OCI-LY3 (cell line): ENCODE measurements around the gene TPM3.

Experiments used
- H2AFZ ChIP-seq: fragments of 200-600, 300-600 bp; shearing (Covaris generic); 2 replicates; pipeline ENCODE4 v1.6.0; 2014; ENCODE audit warnings: antibody characterized with exemption, low read depth, low read length
- H3K27ac ChIP-seq: fragments of 200-600, 300-600 bp; sonication (generic); 2 replicates; pipeline ENCODE4 v1.5.1; 2014; ENCODE audit warnings: mild to moderate bottlenecking, low read length, moderate library complexity, mixed read lengths
- H3K27me3 ChIP-seq: fragments of 200-600, 300-600 bp; sonication (generic); 2 replicates; pipeline ENCODE4 v1.6.1; 2014; ENCODE audit warnings: low read depth, low read length, mixed read lengths
- H3K36me3 ChIP-seq: fragments of 200-600, 300-600 bp; sonication (generic); replicated peaks from 2 replicates; pipeline ENCODE3; 2014; ENCODE audit warnings: low read depth, low read length, mixed read lengths
- H3K4me1 ChIP-seq: fragments of 300-600, 200-600 bp; sonication (generic); 2 replicates; pipeline ENCODE4 v1.6.1; 2014; ENCODE audit warnings: low read length, mixed read lengths
- H3K4me2 ChIP-seq: fragments of 200-600, 300-600 bp; sonication (generic); 2 replicates; pipeline ENCODE4 v1.6.1; 2014; ENCODE audit warnings: low read length, mixed read lengths
- H3K4me3 ChIP-seq: fragments of 300-600, 200-600 bp; sonication (generic); 2 replicates; pipeline ENCODE4 v1.5.1; 2014; ENCODE audit warnings: antibody characterized with exemption, mild to moderate bottlenecking, low read length, moderate library complexity
- H3K79me2 ChIP-seq: fragments of 300-600, 200-600 bp; shearing (Covaris generic); 2 replicates; pipeline ENCODE4 v1.6.1; 2014; ENCODE audit warnings: mild to moderate bottlenecking, low read length, mixed read lengths
- H3K9ac ChIP-seq: fragments of 300-600, 200-600 bp; shearing (Covaris generic); 2 replicates; pipeline ENCODE4 v1.6.0; 2014; ENCODE audit warnings: mild to moderate bottlenecking, low read length, moderate library complexity
- H3K9me3 ChIP-seq: fragments of 200-600, 300-600 bp; shearing (Covaris generic); 2 replicates; pipeline ENCODE4 v1.6.1; 2014; ENCODE audit warnings: low read length, mixed read lengths; ENCODE audit not compliant: insufficient read depth
- H4K20me1 ChIP-seq: fragments of 200-600, 300-600 bp; sonication (generic); 2 replicates; pipeline ENCODE4 v1.6.1; 2016; ENCODE audit warnings: low read length, mixed read lengths; ENCODE audit not compliant: insufficient read depth
- CTCF ChIP-seq: fragments of 200-600, 300-600 bp; sonication (generic); IDR thresholded peaks from 2 replicates; pipeline ENCODE4 v1.5.1; 2014; ENCODE audit warnings: antibody characterized with exemption, low read length, low read depth
- EZH2phosphoT487 ChIP-seq: fragments of 200-600 bp; shearing (Covaris generic); IDR thresholded peaks from 2 replicates; pipeline ENCODE4 v1.6.1; 2018; ENCODE audit warnings: antibody characterized with exemption, mixed run types, low read depth

Gene TPM3

GRCh38 chr1:154157520-154158306 lies 34.2 kb downstream of the TPM3 start:
- no peak overlapping the region for H3K4me2 ChIP-seq
- H3K9ac ChIP-seq: no peak overlapping the region
- no peak overlapping the region for H3K4me3 ChIP-seq
- no peaks in the 10 kb centered on the region for H3K9me3 ChIP-seq
- H3K36me3 ChIP-seq: peaks cover 66% of the 10 kb centered on the region
- H3K27ac ChIP-seq: peak overlapping the region; percentile 25
- H3K27me3 ChIP-seq: no peaks in the 10 kb centered on the region
- H3K4me1 ChIP-seq: peaks cover 17% of the 10 kb centered on the region
- H4K20me1 ChIP-seq: peaks cover 31% of the 10 kb centered on the region
- TF ChIP-seq EZH2phosphoT487: no peak
- no peak for TF ChIP-seq CTCF
- no peak overlapping the region for H2AFZ ChIP-seq
- peaks cover 23% of the 10 kb centered on the region for H3K79me2 ChIP-seq

GRCh38 chr1:154155251-154155650 lies 36.6 kb downstream of the TPM3 start:
- Histone ChIP-seq H3K4me2 (no peak overlapping the region), H3K27me3 (no peaks in the 10 kb centered on the region), H3K4me3 (no peak overlapping the region), H2AFZ (no peak overlapping the region), H4K20me1 (peaks cover 25% of the 10 kb centered on the region), H3K9me3 (no peaks in the 10 kb centered on the region), H3K79me2 (peaks cover 13% of the 10 kb centered on the region), H3K36me3 (peaks cover 44% of the 10 kb centered on the region), H3K9ac (no peak overlapping the region), H3K4me1 (peaks cover 17% of the 10 kb centered on the region), H3K27ac (no peak overlapping the region)
- TF ChIP-seq EZH2phosphoT487: no peak
- no peak for TF ChIP-seq CTCF

GRCh38 chr1:154154534-154155191 lies 37.2 kb downstream of the TPM3 start, which contains the start of gene NUP210L:
Gene NUP210L, minus strand, starts transcription at chr1:154155073.
- H3K36me3 ChIP-seq: peaks cover 39% of the 10 kb centered on the region

More at GRCh38 chr1:154154534-154155191, 37.2 kb downstream of the TPM3 start, which contains the start of gene NUP210L:
- TF ChIP-seq CTCF (no peak), EZH2phosphoT487 (no peak)
- Histone ChIP-seq H3K4me1 (peaks cover 17% of the 10 kb centered on the region), H3K4me2 (no peak within 1 kb of the TSS), H4K20me1 (peaks cover 21% of the 10 kb centered on the region), H3K4me3 (no peak within 1 kb of the TSS), H3K27ac (no peak within 1 kb of the TSS), H3K79me2 (peaks cover 10% of the 10 kb centered on the region; the same call in 1 of the 2 replicates), H3K9ac (no peak within 1 kb of the TSS), H2AFZ (no peak within 1 kb of the TSS), H3K27me3 (no peaks in the 10 kb centered on the region), H3K9me3 (no peaks in the 10 kb centered on the region)
